ENCODE data around the gene FPR3.

- TF ChIP-seq, protein P1, sequence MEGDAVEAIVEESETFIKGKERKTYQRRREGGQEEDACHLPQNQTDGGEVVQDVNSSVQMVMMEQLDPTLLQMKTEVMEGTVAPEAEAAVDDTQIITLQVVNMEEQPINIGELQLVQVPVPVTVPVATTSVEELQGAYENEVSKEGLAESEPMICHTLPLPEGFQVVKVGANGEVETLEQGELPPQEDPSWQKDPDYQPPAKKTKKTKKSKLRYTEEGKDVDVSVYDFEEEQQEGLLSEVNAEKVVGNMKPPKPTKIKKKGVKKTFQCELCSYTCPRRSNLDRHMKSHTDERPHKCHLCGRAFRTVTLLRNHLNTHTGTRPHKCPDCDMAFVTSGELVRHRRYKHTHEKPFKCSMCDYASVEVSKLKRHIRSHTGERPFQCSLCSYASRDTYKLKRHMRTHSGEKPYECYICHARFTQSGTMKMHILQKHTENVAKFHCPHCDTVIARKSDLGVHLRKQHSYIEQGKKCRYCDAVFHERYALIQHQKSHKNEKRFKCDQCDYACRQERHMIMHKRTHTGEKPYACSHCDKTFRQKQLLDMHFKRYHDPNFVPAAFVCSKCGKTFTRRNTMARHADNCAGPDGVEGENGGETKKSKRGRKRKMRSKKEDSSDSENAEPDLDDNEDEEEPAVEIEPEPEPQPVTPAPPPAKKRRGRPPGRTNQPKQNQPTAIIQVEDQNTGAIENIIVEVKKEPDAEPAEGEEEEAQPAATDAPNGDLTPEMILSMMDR (IDR thresholded peaks at IDR 0.05; ENCODE audit: insufficient read depth, low read length) = no peak
- no peak for TF ChIP-seq POLR2AphosphoS5 (IDR thresholded peaks at IDR 0.05; ENCODE audit: low read depth)
- TF ChIP-seq REST (IDR thresholded peaks at IDR 0.05; ENCODE audit: insufficient replicate concordance, low read depth) = no peak
- no peak for TF ChIP-seq GABPA (IDR thresholded peaks at IDR 0.05; ENCODE audit: low read depth)
Observed at GRCh38 chr19:51786646-51787494, 8.1 kb upstream of the FPR3 start.
